Measurements from ENCODE around the gene CGN.

DNA sequence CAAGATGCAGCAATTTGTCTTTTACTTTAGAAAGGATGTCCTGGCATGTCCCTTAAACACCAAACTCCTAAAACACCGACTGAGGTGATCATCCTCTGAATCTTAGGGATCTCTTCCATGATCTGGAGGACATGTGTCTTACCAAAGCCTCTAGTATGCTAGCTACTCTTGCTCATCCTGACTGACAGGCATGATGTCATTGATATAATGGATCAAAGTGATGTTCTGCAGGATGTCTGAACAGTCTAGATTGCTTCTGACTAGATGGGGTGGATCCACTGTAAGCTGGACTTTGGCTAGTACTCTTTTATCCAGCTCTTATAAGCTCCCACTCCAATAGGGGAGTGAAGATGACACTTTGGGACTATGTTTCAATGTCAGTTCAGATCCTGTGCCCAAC is 11.3 kb upstream of the CGN start:
- TF ChIP-seq, protein P1, sequence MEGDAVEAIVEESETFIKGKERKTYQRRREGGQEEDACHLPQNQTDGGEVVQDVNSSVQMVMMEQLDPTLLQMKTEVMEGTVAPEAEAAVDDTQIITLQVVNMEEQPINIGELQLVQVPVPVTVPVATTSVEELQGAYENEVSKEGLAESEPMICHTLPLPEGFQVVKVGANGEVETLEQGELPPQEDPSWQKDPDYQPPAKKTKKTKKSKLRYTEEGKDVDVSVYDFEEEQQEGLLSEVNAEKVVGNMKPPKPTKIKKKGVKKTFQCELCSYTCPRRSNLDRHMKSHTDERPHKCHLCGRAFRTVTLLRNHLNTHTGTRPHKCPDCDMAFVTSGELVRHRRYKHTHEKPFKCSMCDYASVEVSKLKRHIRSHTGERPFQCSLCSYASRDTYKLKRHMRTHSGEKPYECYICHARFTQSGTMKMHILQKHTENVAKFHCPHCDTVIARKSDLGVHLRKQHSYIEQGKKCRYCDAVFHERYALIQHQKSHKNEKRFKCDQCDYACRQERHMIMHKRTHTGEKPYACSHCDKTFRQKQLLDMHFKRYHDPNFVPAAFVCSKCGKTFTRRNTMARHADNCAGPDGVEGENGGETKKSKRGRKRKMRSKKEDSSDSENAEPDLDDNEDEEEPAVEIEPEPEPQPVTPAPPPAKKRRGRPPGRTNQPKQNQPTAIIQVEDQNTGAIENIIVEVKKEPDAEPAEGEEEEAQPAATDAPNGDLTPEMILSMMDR (IDR thresholded peaks at IDR 0.05): no peak
- no peak for TF ChIP-seq EZH2 (IDR thresholded peaks at IDR 0.05; ENCODE audit: borderline replicate concordance, insufficient read depth, low read depth, low read length, poor library complexity, severe bottlenecking)
